Left lobe of liver (tissue), 2 donors: ENCODE data around the gene EXOC4. TPM values are rescaled to one million over a fixed set of nuclear protein-coding genes. Genes with fewer than 3 reads are reported as not detected.

Source experiments
- ATAC-seq: fragments of 200-7000 bp; cut with Tn5 transposase; one replicate; pipeline ENCODE4 v1.9.1; 2020; ENCODE audit warnings: mild to moderate bottlenecking, moderate library complexity
- DNase-seq: peaks from one replicate; pipeline ENCODE4 v3.0.0-alpha.2; 2020; ENCODE audit warnings: low spot score
- total RNA-seq: library from RNA; stranded (reverse); gene quantifications from one replicate; pipeline ENCODE4 v1.2.1, GENCODE V29; 2021
- donor health status: DM: no; HTN: no; CAD: no; lungs with moderate emphysema.
- donor health status: DM: no; HTN: yes; CAD: no.

EXOC4 gene
- total RNA-seq, 1 donor from 2014 or later, result 23.1 TPM

GRCh38 chr7:133690740-133691139 is 437.9 kb downstream of the EXOC4 start:
- DNase-seq (no peak), ATAC-seq (no peak)

GRCh38 chr7:133691727-133692610 is 439.1 kb downstream of the EXOC4 start:
- no peak for ATAC-seq

GRCh38 chr7:133693281-133693680 is 440.4 kb downstream of the EXOC4 start:
- no peak for ATAC-seq
- no peak for DNase-seq

More at GRCh38 chr7:133691727-133692610, 439.1 kb downstream of the EXOC4 start:
- no peak for DNase-seq

- no peak for DNase-seq
- ATAC-seq, result no peak
These were observed 443.2 kb downstream of the EXOC4 start for GRCh38 chr7:133696056-133696455.

- no peak for ATAC-seq
- DNase-seq, result no peak
These were observed 444.7 kb downstream of the EXOC4 start for GRCh38 chr7:133697585-133697984.

- DNase-seq (no peak), ATAC-seq (no peak)
These were observed 445.2 kb downstream of the EXOC4 start for GRCh38 chr7:133698127-133698526.

GRCh38 chr7:133699386-133699785 is 446.5 kb downstream of the EXOC4 start:
- DNase-seq (no peak), ATAC-seq (no peak)

GRCh38 chr7:133702078-133702477 is 449.2 kb downstream of the EXOC4 start:
- ATAC-seq (no peak), DNase-seq (no peak)

- DNase-seq (no peak), ATAC-seq (no peak)
These were observed 450.1 kb downstream of the EXOC4 start for GRCh38 chr7:133702960-133703359.

GRCh38 chr7:133703547-133703946 is 450.7 kb downstream of the EXOC4 start:
- DNase-seq (no peak), ATAC-seq (no peak)

GRCh38 chr7:133704453-133704852 is 451.6 kb downstream of the EXOC4 start:
- no peak for DNase-seq
- ATAC-seq, result no peak

- ATAC-seq (no peak), DNase-seq (no peak)
These were observed 452.7 kb downstream of the EXOC4 start for GRCh38 chr7:133705596-133705995.

GRCh38 chr7:133706016-133706415 is 453.1 kb downstream of the EXOC4 start:
- DNase-seq (no peak), ATAC-seq (no peak)

- no peak for DNase-seq
- ATAC-seq, result no peak
These were observed 456.4 kb downstream of the EXOC4 start for GRCh38 chr7:133709036-133709880.

GRCh38 chr7:133712544-133712943 is 459.7 kb downstream of the EXOC4 start:
- no peak for ATAC-seq
- DNase-seq, result no peak

- ATAC-seq (no peak), DNase-seq (no peak)
These were observed 461.8 kb downstream of the EXOC4 start for GRCh38 chr7:133714654-133715053.

GRCh38 chr7:133718131-133718530 is 465.3 kb downstream of the EXOC4 start:
- ATAC-seq (no peak), DNase-seq (no peak)

- ATAC-seq (no peak), DNase-seq (no peak)
These were observed 470.2 kb downstream of the EXOC4 start for GRCh38 chr7:133723044-133723443.

- DNase-seq (no peak), ATAC-seq (peak; percentile 57)
These were observed 471.3 kb downstream of the EXOC4 start for GRCh38 chr7:133724148-133724547.

- ATAC-seq, result no peak
- no peak for DNase-seq
These were observed 471.8 kb downstream of the EXOC4 start for GRCh38 chr7:133724694-133725093.

- ATAC-seq (no peak), DNase-seq (no peak)
These were observed 474.8 kb downstream of the EXOC4 start for GRCh38 chr7:133727476-133728214.
